ENCODE data around the gene ANKRD63. TPM values are rescaled to one million over a fixed set of nuclear protein-coding genes. Genes with fewer than 3 reads are reported as not detected.

ANKRD63 gene
- total and polyA plus RNA-seq, 10 donors, result not detected

- no peak for TF ChIP-seq POLR2A (IDR thresholded peaks at IDR 0.05)
- TF ChIP-seq POLR2AphosphoS5 (IDR thresholded peaks at IDR 0.05), result peak in 1 of 3 donors; percentile 23
- no peak for TF ChIP-seq CTCF (IDR thresholded peaks at IDR 0.05 in 8 of 11, conservative IDR thresholded peaks at IDR 0.05 in 3 of 11)
- Histone ChIP-seq H3K27me3 (replicated peaks in 1 of 7) (peaks cover 0 to 25% (median 10%) of the 10 kb centered on the region in 7 donors), H3K36me3 (peaks cover 0 to 70% (median 47%) of the 10 kb centered on the region in 6 donors)
Measured at GRCh38 chr15:40287968-40288367, 5.1 kb upstream of the ANKRD63 start.

GRCh38 chr15:40287505-40287904 lies 4.6 kb upstream of the ANKRD63 start:
- Histone ChIP-seq H3K27ac (no peak overlapping the region), H3K4me3 (no peak overlapping the region), H3K27me3 (replicated peaks in 1 of 7) (peaks cover 0 to 30% (median 14%) of the 10 kb centered on the region in 7 donors), H3K9me3 (no peaks in the 10 kb centered on the region), H3K4me1 (peaks cover 9 to 48% (median 17%) of the 10 kb centered on the region in 6 donors), H3K36me3 (peaks cover 0 to 66% (median 44%) of the 10 kb centered on the region in 6 donors)
- WGBS, 5 donors, result 82 to 92% (median 85%) methylated on average over 3 of the region's 3 CpGs
- intact Hi-C loops (cut with DNase I; ENCODE audit: low total_unique reads), result no loop called here
- no peak for DNase-seq
- no peak for TF ChIP-seq POLR2A (IDR thresholded peaks at IDR 0.05)

More at GRCh38 chr15:40287968-40288367, 5.1 kb upstream of the ANKRD63 start:
- intact Hi-C loops (cut with DNase I; ENCODE audit: low total_unique reads), result no loop called here
- WGBS, 5 donors, result 79 to 100% (median 87%) methylated on average over 4 of the region's 4 CpGs
- no peaks in the 10 kb centered on the region for H3K9me3 ChIP-seq
- DNase-seq, result no peak
- no peak overlapping the region for H3K4me3 ChIP-seq
- no peak overlapping the region for H3K27ac ChIP-seq
- peaks cover 5 to 47% (median 12%) of the 10 kb centered on the region in 6 donors for H3K4me1 ChIP-seq

GRCh38 chr15:40286794-40287193 lies 3.9 kb upstream of the ANKRD63 start:
- DNase-seq, result no peak
- Histone ChIP-seq H3K27ac (no peak overlapping the region), H3K4me3 (no peak overlapping the region), H3K36me3 (peaks cover 0 to 59% (median 41%) of the 10 kb centered on the region in 6 donors), H3K9me3 (no peaks in the 10 kb centered on the region), H3K27me3 (replicated peaks in 1 of 7) (peaks cover 0 to 33% (median 21%) of the 10 kb centered on the region in 7 donors), H3K4me1 (peaks cover 10 to 55% (median 23%) of the 10 kb centered on the region in 6 donors)
- intact Hi-C loops (cut with DNase I; ENCODE audit: low total_unique reads), result no loop called here
- WGBS, 5 donors, result 70 to 95% (median 78%) methylated on average over 2 to 7 of the region's 7 CpGs
- TF ChIP-seq POLR2AphosphoS5 (IDR thresholded peaks at IDR 0.05) (no peak), POLR2A (IDR thresholded peaks at IDR 0.05) (no peak), CTCF (IDR thresholded peaks at IDR 0.05 in 8 of 11, conservative IDR thresholded peaks at IDR 0.05 in 3 of 11) (no peak)

- intact Hi-C loops (cut with DNase I; ENCODE audit: low total_unique reads), result no loop called here
Measured at GRCh38 chr15:40286061-40286532, 3.2 kb upstream of the ANKRD63 start.

More at GRCh38 chr15:40286061-40286532, 3.2 kb upstream of the ANKRD63 start:
- peak overlapping the region in 2 of 8 donors; percentile 21 to 38 for H3K27ac ChIP-seq
- TF ChIP-seq POLR2A (IDR thresholded peaks at IDR 0.05) (no peak), POLR2AphosphoS5 (IDR thresholded peaks at IDR 0.05) (no peak), CTCF (IDR thresholded peaks at IDR 0.05 in 8 of 11, conservative IDR thresholded peaks at IDR 0.05 in 3 of 11) (no peak)
- peaks cover 0 to 52% (median 37%) of the 10 kb centered on the region in 6 donors for H3K36me3 ChIP-seq
- H3K4me3 ChIP-seq, result no peak overlapping the region
- H3K4me1 ChIP-seq, result peaks cover 10 to 57% (median 26%) of the 10 kb centered on the region in 6 donors
- DNase-seq, result no peak
- no peaks in the 10 kb centered on the region for H3K9me3 ChIP-seq
- WGBS, 5 donors, result 73 to 92% (median 78%) methylated on average over 7 of the region's 7 CpGs
- H3K27me3 ChIP-seq (replicated peaks in 1 of 7), result peaks cover 0 to 33% (median 28%) of the 10 kb centered on the region in 7 donors
